Activated CD4-positive, alpha-beta T cell treated with anti-CD3 and anti-CD28 coated beads, Interleukin-2, amount 50 U/mL, for 48 hours (primary cell): ENCODE measurements around the gene TUT7.

Source experiments
- DNase-seq, 2 experiments: peaks; one replicate each; pipeline ENCODE4 v3.0.0-alpha.2; 2020

Gene TUT7

GRCh38 chr9:86256653-86257052, 97.6 kb downstream of the TUT7 start:
- DNase-seq: no peak

GRCh38 chr9:86253577-86253976, 100.6 kb downstream of the TUT7 start:
- no peak for DNase-seq

- DNase-seq: no peak
These were observed 101.3 kb downstream of the TUT7 start for GRCh38 chr9:86252870-86253269.

GRCh38 chr9:86250123-86250522, 104.1 kb downstream of the TUT7 start:
- no peak for DNase-seq

GRCh38 chr9:86248746-86249145, 105.5 kb downstream of the TUT7 start:
- no peak for DNase-seq

- DNase-seq: no peak
These were observed 107.5 kb downstream of the TUT7 start for GRCh38 chr9:86246752-86247161.

GRCh38 chr9:86242071-86242470, 112.1 kb downstream of the TUT7 start:
- no peak for DNase-seq

GRCh38 chr9:86241216-86241615, 113.0 kb downstream of the TUT7 start:
- no peak for DNase-seq

- no peak for DNase-seq
These were observed 115.1 kb downstream of the TUT7 start for GRCh38 chr9:86238861-86239770.
